Bronchial epithelial cell (primary cell): ENCODE data around the gene RAI1. TPM values are rescaled to one million over a fixed set of nuclear protein-coding genes. Genes with fewer than 3 reads are reported as not detected.

Source experiments
- DNase-seq: peaks from one replicate; pipeline ENCODE4 v3.0.0-alpha.2; 2010; ENCODE audit warnings: low read depth
- FAIRE-seq: peaks from 2 replicates; lab custom pipeline; 2011; peaks lifted over from hg19 to GRCh38; lab: Jason Lieb, UNC
- H3K27me3 ChIP-seq: 2 replicates; pipeline ENCODE4 v1.5.1; 2011; ENCODE audit warnings: low read length; ENCODE audit not compliant: control insufficient read depth, insufficient read depth
- H3K36me3 ChIP-seq: 2 replicates; pipeline ENCODE4 v1.5.1; 2011; ENCODE audit warnings: low read length; ENCODE audit not compliant: control insufficient read depth, insufficient read depth
- H3K4me3 ChIP-seq: 2 replicates; pipeline ENCODE4 v1.5.1; 2011; ENCODE audit warnings: mild to moderate bottlenecking, low read depth, low read length, control low read depth
- CTCF ChIP-seq: IDR thresholded peaks from 2 replicates; pipeline ENCODE4 v1.5.1; 2011; ENCODE audit warnings: mild to moderate bottlenecking, moderate library complexity, low read length, control low read depth, inconsistent platforms; ENCODE audit not compliant: insufficient read depth, severe bottlenecking
- total RNA-seq: library from RNA; depleted of rRNA; stranded (reverse); fragments of >200 nt; gene quantifications from 2 replicates; pipeline ENCODE4 v1.2.1, GENCODE V29; 2014

Gene RAI1
- total RNA-seq, 1 donor from 2014 or later: 7.4 TPM

- Histone ChIP-seq H3K36me3 (peaks cover 6% of the 10 kb centered on the region), H3K4me3 (no peak overlapping the region), H3K27me3 (no peaks in the 10 kb centered on the region)
- TF ChIP-seq CTCF: no peak
- DNase-seq (no peak), FAIRE-seq (no peak)
These were observed 49.1 kb downstream of the RAI1 start for GRCh38 chr17:17730250-17730935.

- TF ChIP-seq CTCF: no peak
- H3K36me3 ChIP-seq: peaks cover 5% of the 10 kb centered on the region
- H3K27me3 ChIP-seq: no peaks in the 10 kb centered on the region
- no peak overlapping the region for H3K4me3 ChIP-seq
- FAIRE-seq (peak; percentile 23), DNase-seq (no peak)
These were observed 51.2 kb downstream of the RAI1 start for GRCh38 chr17:17732444-17732843.

- peak; percentile 49 for DNase-seq
These were observed 51.8 kb downstream of the RAI1 start for GRCh38 chr17:17732892-17733670.

GRCh38 chr17:17736205-17737183 is 55.2 kb downstream of the RAI1 start:
- Histone ChIP-seq H3K4me3 (no peak overlapping the region), H3K27me3 (no peaks in the 10 kb centered on the region), H3K36me3 (peaks cover 1% of the 10 kb centered on the region)
- TF ChIP-seq CTCF: no peak
- DNase-seq: no peak
- no peak for FAIRE-seq

More at GRCh38 chr17:17732892-17733670, 51.8 kb downstream of the RAI1 start:
- no peaks in the 10 kb centered on the region for H3K27me3 ChIP-seq
- H3K36me3 ChIP-seq: peaks cover 5% of the 10 kb centered on the region
- TF ChIP-seq CTCF: no peak
- peak; percentile 81 for FAIRE-seq
- H3K4me3 ChIP-seq: no peak overlapping the region

- peak; percentile 62 for FAIRE-seq
- peak; percentile 50 for DNase-seq
- no peak for TF ChIP-seq CTCF
- no peak overlapping the region for H3K4me3 ChIP-seq
- no peaks in the 10 kb centered on the region for H3K27me3 ChIP-seq
- peaks cover under 1% of the 10 kb centered on the region for H3K36me3 ChIP-seq
These were observed 57.0 kb downstream of the RAI1 start for GRCh38 chr17:17737961-17738894.
